Measurements from ENCODE around the gene ITGB6. TPM values are rescaled to one million over a fixed set of nuclear protein-coding genes. Genes with fewer than 3 reads are reported as not detected.
"Not testable (repeated sequence)": the region's sequence is repeated elsewhere in the genome, so short reads cannot be mapped to it uniquely, and the experiment has no call there.

The ITGB6 gene
- total RNA-seq, 1 donor = under 0.01 TPM

GRCh38 chr2:160126315-160126714, 73.8 kb downstream of the ITGB6 start:
- H4K20me1 ChIP-seq (ENCODE audit: insufficient read depth, low read length) = no peaks in the 10 kb centered on the region
- H2AFZ ChIP-seq (ENCODE audit: low read length) = no peak overlapping the region
- no peaks in the 10 kb centered on the region for H3K79me2 ChIP-seq (ENCODE audit: insufficient read depth, low read length)
- H3K27ac ChIP-seq (ENCODE audit: low read depth, low read length) = no peak overlapping the region
- DNase-seq (ENCODE audit: insufficient read length, low spot score, missing footprints) = no peak
- no peak overlapping the region for H3K4me3 ChIP-seq (ENCODE audit: insufficient read depth, low read length)
- no peaks in the 10 kb centered on the region for H3K36me3 ChIP-seq (ENCODE audit: insufficient read depth, low read length)
- no peaks in the 10 kb centered on the region for H3K27me3 ChIP-seq (ENCODE audit: insufficient read depth, low read length)
- no peaks in the 10 kb centered on the region for H3K9me3 ChIP-seq (ENCODE audit: low read depth, low read length)
- no peaks in the 10 kb centered on the region for H3K4me1 ChIP-seq (ENCODE audit: insufficient read depth, low read length)
- TF ChIP-seq, protein P1, sequence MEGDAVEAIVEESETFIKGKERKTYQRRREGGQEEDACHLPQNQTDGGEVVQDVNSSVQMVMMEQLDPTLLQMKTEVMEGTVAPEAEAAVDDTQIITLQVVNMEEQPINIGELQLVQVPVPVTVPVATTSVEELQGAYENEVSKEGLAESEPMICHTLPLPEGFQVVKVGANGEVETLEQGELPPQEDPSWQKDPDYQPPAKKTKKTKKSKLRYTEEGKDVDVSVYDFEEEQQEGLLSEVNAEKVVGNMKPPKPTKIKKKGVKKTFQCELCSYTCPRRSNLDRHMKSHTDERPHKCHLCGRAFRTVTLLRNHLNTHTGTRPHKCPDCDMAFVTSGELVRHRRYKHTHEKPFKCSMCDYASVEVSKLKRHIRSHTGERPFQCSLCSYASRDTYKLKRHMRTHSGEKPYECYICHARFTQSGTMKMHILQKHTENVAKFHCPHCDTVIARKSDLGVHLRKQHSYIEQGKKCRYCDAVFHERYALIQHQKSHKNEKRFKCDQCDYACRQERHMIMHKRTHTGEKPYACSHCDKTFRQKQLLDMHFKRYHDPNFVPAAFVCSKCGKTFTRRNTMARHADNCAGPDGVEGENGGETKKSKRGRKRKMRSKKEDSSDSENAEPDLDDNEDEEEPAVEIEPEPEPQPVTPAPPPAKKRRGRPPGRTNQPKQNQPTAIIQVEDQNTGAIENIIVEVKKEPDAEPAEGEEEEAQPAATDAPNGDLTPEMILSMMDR (IDR thresholded peaks at IDR 0.05; ENCODE audit: extremely low read depth, low read depth, low read length) = no peak
- no peak overlapping the region for H3K4me2 ChIP-seq (ENCODE audit: insufficient read depth, low read length)

GRCh38 chr2:160125828-160126227, 74.2 kb downstream of the ITGB6 start:
- Histone ChIP-seq H3K36me3 (ENCODE audit: insufficient read depth, low read length) (no peaks in the 10 kb centered on the region), H3K9me3 (ENCODE audit: low read depth, low read length) (no peaks in the 10 kb centered on the region), H2AFZ (ENCODE audit: low read length) (no peak overlapping the region), H3K79me2 (ENCODE audit: insufficient read depth, low read length) (no peaks in the 10 kb centered on the region), H3K27ac (ENCODE audit: low read depth, low read length) (no peak overlapping the region), H3K4me2 (ENCODE audit: insufficient read depth, low read length) (no peak overlapping the region), H3K4me3 (ENCODE audit: insufficient read depth, low read length) (no peak overlapping the region), H3K4me1 (ENCODE audit: insufficient read depth, low read length) (no peaks in the 10 kb centered on the region), H3K27me3 (ENCODE audit: insufficient read depth, low read length) (no peaks in the 10 kb centered on the region), H4K20me1 (ENCODE audit: insufficient read depth, low read length) (no peaks in the 10 kb centered on the region)
- TF ChIP-seq, protein P1 (IDR thresholded peaks at IDR 0.05; ENCODE audit: extremely low read depth, low read depth, low read length) = no peak
- no peak for DNase-seq (ENCODE audit: insufficient read length, low spot score, missing footprints)

DNA sequence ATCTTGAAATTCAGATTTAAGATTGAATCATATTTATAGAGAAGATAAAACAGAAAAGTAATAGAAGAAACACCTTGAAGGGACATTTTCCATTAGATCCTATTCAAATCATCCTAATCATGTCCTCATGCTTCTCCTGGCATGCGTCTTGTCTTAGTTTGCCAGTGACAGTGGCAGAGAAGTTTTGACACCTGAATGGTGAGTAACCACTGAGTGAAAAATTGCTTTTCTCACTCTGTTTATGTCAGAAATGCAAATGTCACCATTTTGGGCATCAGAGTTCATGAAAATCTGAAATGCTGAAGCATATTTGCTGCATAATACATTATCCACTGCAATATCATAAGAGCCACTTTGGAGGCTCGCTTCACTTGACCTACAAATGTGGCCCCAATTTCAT, 74.7 kb downstream of the ITGB6 start:
- H3K36me3 ChIP-seq (ENCODE audit: insufficient read depth, low read length) = no peaks in the 10 kb centered on the region
- no peaks in the 10 kb centered on the region for H3K4me1 ChIP-seq (ENCODE audit: insufficient read depth, low read length)
- no peaks in the 10 kb centered on the region for H3K27me3 ChIP-seq (ENCODE audit: insufficient read depth, low read length)
- H3K79me2 ChIP-seq (ENCODE audit: insufficient read depth, low read length) = no peaks in the 10 kb centered on the region
- no peaks in the 10 kb centered on the region for H3K9me3 ChIP-seq (ENCODE audit: low read depth, low read length)
- H3K4me2 ChIP-seq (ENCODE audit: insufficient read depth, low read length) = no peak overlapping the region
- TF ChIP-seq, protein P1 (IDR thresholded peaks at IDR 0.05; ENCODE audit: extremely low read depth, low read depth, low read length) = no peak
- no peak overlapping the region for H2AFZ ChIP-seq (ENCODE audit: low read length)
- H3K4me3 ChIP-seq (ENCODE audit: insufficient read depth, low read length) = no peak overlapping the region
- DNase-seq (ENCODE audit: insufficient read length, low spot score, missing footprints) = no peak
- H3K27ac ChIP-seq (ENCODE audit: low read depth, low read length) = no peak overlapping the region
- H4K20me1 ChIP-seq (ENCODE audit: insufficient read depth, low read length) = no peaks in the 10 kb centered on the region

DNA sequence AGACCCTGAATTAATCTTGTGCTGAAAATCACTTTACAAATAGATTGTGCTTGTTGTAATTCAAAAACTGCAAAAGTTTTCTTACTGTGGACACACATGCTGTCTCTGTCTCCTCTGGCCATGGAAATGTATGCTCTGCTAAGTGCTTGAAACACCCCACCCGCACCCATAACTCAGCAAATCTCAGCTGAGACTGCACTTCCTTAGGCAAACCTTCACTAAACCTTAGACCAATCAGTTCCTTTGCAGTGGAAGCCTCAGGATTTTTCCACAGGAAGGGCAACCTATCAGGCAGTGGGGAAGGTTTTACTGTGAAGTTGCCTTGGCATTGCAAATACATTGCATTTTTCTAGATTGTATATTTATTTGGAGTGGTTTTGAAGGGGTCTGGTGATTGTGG, 75.5 kb downstream of the ITGB6 start:
- TF ChIP-seq, protein P1 (IDR thresholded peaks at IDR 0.05; ENCODE audit: extremely low read depth, low read depth, low read length) = no peak
- H3K27me3 ChIP-seq (ENCODE audit: insufficient read depth, low read length) = no peaks in the 10 kb centered on the region
- no peaks in the 10 kb centered on the region for H3K9me3 ChIP-seq (ENCODE audit: low read depth, low read length)
- H3K4me2 ChIP-seq (ENCODE audit: insufficient read depth, low read length) = no peak overlapping the region
- H3K79me2 ChIP-seq (ENCODE audit: insufficient read depth, low read length) = no peaks in the 10 kb centered on the region
- no peak overlapping the region for H3K4me3 ChIP-seq (ENCODE audit: insufficient read depth, low read length)
- H3K36me3 ChIP-seq (ENCODE audit: insufficient read depth, low read length) = no peaks in the 10 kb centered on the region
- no peak overlapping the region for H2AFZ ChIP-seq (ENCODE audit: low read length)
- no peaks in the 10 kb centered on the region for H4K20me1 ChIP-seq (ENCODE audit: insufficient read depth, low read length)
- H3K27ac ChIP-seq (ENCODE audit: low read depth, low read length) = no peak overlapping the region
- no peak for DNase-seq (ENCODE audit: insufficient read length, low spot score, missing footprints)
- H3K4me1 ChIP-seq (ENCODE audit: insufficient read depth, low read length) = no peaks in the 10 kb centered on the region

DNA sequence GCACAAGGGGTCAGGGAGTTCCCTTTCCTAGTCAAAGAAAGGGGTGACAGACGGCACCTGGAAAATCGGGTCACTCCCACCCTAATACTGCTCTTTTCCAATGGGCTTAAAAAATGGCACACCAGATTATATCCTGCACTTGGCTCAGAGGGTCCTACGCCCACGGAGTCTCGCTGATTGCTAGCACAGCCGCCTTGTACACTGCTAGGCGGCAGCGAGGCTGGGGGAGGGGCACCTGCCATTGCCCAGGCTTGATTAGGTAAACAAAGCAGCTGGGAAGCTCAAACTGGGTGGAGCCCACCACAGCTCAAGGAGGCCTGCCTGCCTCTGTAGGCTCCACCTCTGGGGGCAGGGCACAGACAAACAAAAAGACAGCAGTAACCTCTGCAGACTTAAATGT, 85.4 kb downstream of the ITGB6 start:
- H3K79me2 ChIP-seq (ENCODE audit: insufficient read depth, low read length); H3K4me3 ChIP-seq (ENCODE audit: insufficient read depth, low read length); H3K36me3 ChIP-seq (ENCODE audit: insufficient read depth, low read length); H3K27ac ChIP-seq (ENCODE audit: low read depth, low read length); H3K4me1 ChIP-seq (ENCODE audit: insufficient read depth, low read length); H3K27me3 ChIP-seq (ENCODE audit: insufficient read depth, low read length); H2AFZ ChIP-seq (ENCODE audit: low read length); H3K9me3 ChIP-seq (ENCODE audit: low read depth, low read length); H3K4me2 ChIP-seq (ENCODE audit: insufficient read depth, low read length); DNase-seq (ENCODE audit: insufficient read length, low spot score, missing footprints); H4K20me1 ChIP-seq (ENCODE audit: insufficient read depth, low read length): not testable (repeated sequence)

Measured in osteoblast (primary cell).